NB4 (cell line): ENCODE data around the gene IGF1R.

ENCODE experiments used
- DNase-seq: peaks from one replicate; pipeline ENCODE4 v3.0.0; 2010; ENCODE audit warnings: low read depth
- H3K4me3 ChIP-seq: one replicate; pipeline ENCODE4 v1.5.1; 2011; ENCODE audit warnings: mild to moderate bottlenecking, low read depth, low read length, moderate library complexity
- MYC ChIP-seq: IDR thresholded peaks from 2 replicates; pipeline ENCODE4 v1.6.1; 2011; ENCODE audit warnings: low read depth, low read length
- POLR2A ChIP-seq: IDR thresholded peaks from 2 replicates; pipeline ENCODE4 v1.6.1; 2011; ENCODE audit warnings: mild to moderate bottlenecking; ENCODE audit not compliant: insufficient read length; ENCODE audit errors: extremely low read depth
- TF ChIP-seq, protein P1 (sequence below): IDR thresholded peaks from one replicate; pipeline ENCODE4 v1.5.1; 2012; ENCODE audit warnings: low read depth, low read length
- TF ChIP-seq, protein P2 (sequence below): IDR thresholded peaks from 2 replicates; pipeline ENCODE4 v1.6.1; 2011; ENCODE audit warnings: low read depth, low read length

The IGF1R gene

DNA sequence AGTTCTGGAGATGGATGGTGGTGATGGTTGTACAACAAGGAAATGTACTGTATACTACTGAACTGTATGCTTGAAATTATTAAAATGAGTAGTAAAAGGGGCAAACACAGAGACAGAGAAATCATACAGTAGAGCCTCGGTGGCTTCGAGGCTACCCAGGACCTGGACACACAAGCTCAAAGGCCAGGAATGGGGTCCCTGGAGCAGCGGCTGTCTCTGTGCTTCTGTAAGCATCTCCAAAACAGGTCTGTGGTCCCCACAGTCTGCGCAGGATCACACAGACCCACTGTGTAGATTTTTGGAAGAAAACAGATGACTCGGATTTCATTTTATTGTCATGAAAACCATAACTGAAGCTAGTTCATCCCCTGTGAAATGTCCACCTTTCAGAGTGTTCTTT lies 319.6 kb downstream of the IGF1R start:
- DNase-seq: no peak
- no peak overlapping the region for H3K4me3 ChIP-seq
- TF ChIP-seq, protein P1, sequence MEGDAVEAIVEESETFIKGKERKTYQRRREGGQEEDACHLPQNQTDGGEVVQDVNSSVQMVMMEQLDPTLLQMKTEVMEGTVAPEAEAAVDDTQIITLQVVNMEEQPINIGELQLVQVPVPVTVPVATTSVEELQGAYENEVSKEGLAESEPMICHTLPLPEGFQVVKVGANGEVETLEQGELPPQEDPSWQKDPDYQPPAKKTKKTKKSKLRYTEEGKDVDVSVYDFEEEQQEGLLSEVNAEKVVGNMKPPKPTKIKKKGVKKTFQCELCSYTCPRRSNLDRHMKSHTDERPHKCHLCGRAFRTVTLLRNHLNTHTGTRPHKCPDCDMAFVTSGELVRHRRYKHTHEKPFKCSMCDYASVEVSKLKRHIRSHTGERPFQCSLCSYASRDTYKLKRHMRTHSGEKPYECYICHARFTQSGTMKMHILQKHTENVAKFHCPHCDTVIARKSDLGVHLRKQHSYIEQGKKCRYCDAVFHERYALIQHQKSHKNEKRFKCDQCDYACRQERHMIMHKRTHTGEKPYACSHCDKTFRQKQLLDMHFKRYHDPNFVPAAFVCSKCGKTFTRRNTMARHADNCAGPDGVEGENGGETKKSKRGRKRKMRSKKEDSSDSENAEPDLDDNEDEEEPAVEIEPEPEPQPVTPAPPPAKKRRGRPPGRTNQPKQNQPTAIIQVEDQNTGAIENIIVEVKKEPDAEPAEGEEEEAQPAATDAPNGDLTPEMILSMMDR: no peak
- TF ChIP-seq POLR2A: no peak
- TF ChIP-seq, protein P2, sequence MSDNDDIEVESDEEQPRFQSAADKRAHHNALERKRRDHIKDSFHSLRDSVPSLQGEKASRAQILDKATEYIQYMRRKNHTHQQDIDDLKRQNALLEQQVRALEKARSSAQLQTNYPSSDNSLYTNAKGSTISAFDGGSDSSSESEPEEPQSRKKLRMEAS: no peak
- TF ChIP-seq MYC: no peak

DNA sequence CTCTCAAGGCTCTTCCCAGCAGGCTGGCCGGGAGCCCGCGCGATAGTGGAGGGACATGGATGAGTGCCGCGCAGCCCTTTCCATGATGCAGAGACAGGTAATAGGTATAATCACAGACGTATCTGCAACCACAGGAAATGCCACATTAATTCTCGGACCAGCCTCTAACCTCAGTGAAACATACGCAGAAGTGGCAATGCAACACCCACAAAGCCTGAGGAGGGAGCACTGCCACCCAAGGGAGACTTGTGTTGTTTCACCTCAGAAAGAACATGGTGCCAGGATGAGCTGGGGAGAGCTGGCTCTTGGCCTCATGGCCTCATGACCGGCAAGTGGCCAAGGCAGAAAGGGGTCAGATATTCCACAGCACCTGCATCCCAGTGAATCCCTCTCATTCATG lies 320.2 kb downstream of the IGF1R start:
- TF ChIP-seq MYC: no peak
- TF ChIP-seq POLR2A: no peak
- TF ChIP-seq, protein P2: no peak
- TF ChIP-seq, protein P1: no peak
- no peak overlapping the region for H3K4me3 ChIP-seq
- no peak for DNase-seq

DNA sequence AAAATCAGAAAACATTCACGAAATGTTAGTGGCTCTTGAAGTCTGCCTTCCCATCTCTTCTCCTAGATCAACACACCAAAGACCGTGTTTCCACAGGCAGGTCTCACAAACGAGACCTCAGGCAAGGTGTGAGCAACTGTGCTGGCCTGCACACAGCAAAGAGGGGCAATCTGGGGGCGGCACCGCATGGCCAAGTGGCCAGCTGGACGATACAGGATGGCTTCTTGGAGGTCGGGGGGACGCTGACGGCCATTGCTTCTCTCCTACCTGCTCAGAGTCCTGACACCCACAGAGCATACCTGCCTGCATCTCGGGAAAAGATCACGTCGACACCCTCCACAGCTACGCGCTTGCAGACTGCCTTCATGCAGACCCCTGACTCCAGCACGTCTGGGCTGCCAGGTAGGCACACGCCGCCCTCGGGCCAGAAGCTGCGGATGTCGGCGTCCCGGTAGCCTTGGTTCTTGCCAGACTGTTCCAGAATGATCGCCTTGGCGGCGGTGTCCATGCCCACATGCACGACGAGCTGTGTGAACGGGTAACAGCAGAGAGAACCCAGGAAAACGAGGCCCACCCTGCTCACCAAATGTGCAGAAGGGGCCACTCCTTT lies 320.9 kb downstream of the IGF1R start:
- TF ChIP-seq, protein P2: no peak
- TF ChIP-seq, protein P1: no peak
- no peak for TF ChIP-seq MYC
- TF ChIP-seq POLR2A: no peak
- no peak for DNase-seq
- no peak overlapping the region for H3K4me3 ChIP-seq

DNA sequence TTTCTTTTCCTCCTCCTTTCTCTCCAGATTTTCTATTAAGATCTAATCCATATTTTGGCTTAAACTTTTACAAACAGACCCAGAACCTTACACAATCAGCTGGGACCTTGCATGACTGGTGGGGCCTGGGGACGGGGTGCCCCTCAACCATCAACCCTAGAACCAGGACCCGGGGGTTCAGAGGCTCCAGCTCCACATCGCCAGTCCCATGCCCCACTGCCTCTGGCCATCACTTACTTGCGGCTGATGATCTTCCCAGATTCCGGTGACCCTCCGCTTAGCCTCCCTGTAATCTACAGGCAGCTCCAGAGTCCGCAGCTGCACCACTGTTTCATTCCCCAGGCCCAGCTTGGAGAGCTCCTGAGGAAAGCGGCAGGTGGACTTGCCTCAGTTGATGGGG lies 322.5 kb downstream of the IGF1R start:
- H3K4me3 ChIP-seq: no peak overlapping the region
- TF ChIP-seq, protein P2: no peak
- TF ChIP-seq MYC: no peak
- TF ChIP-seq POLR2A: no peak
- TF ChIP-seq, protein P1: no peak
- no peak for DNase-seq

DNA sequence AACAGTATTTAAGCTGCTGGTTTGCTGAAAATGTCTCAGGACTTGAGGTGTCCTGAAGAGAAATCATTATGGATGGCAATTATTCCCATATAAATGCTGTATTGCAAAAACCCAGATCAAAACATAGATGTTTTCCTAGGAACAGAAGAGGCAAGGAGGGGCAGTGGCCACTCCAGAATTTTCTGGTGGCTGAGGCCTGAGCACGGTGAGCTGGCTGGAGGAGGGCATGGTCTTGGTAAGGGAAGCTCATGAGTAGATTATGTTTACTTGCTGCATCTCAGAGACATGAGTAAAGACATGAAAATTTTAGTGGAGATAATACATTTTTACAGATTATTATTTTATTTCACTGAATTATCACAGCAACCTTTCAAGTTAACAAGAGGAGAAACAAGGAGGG lies 328.2 kb downstream of the IGF1R start:
- TF ChIP-seq, protein P1: no peak
- TF ChIP-seq POLR2A: no peak
- TF ChIP-seq, protein P2: no peak
- TF ChIP-seq MYC: no peak
- no peak for DNase-seq
- H3K4me3 ChIP-seq: no peak overlapping the region

DNA sequence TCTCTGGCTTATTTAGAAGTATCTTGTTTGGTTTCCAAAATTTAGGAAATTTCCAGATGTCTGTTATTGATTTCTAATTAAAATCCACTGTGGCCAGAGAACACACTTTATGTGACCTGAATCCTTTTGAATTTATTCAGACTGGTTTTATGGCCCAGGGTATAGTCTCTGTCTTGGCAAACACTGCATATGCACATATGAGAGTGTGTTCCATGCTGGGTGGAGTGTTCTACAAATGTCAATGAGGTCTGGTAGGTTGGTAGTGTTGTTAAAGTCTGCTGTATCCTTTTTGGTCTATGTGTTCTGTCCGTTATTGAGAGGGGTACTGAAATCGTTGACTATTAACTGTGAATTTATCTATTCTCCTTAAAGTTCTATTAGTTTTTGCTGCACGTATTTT lies 329.1 kb downstream of the IGF1R start:
- no peak overlapping the region for H3K4me3 ChIP-seq
- no peak for TF ChIP-seq POLR2A
- no peak for TF ChIP-seq MYC
- TF ChIP-seq, protein P1: no peak
- TF ChIP-seq, protein P2: no peak
- DNase-seq: no peak
